ENCODE data around the gene GNAT2. TPM values are rescaled to one million over a fixed set of nuclear protein-coding genes. Genes with fewer than 3 reads are reported as not detected.
A peak's percentile ranks its signal among the peaks of the same experiment; 100 is the strongest.

Gene GNAT2
- total RNA-seq, 1 donor from 2014 or later = 0.57 TPM

- TF ChIP-seq, protein P1, sequence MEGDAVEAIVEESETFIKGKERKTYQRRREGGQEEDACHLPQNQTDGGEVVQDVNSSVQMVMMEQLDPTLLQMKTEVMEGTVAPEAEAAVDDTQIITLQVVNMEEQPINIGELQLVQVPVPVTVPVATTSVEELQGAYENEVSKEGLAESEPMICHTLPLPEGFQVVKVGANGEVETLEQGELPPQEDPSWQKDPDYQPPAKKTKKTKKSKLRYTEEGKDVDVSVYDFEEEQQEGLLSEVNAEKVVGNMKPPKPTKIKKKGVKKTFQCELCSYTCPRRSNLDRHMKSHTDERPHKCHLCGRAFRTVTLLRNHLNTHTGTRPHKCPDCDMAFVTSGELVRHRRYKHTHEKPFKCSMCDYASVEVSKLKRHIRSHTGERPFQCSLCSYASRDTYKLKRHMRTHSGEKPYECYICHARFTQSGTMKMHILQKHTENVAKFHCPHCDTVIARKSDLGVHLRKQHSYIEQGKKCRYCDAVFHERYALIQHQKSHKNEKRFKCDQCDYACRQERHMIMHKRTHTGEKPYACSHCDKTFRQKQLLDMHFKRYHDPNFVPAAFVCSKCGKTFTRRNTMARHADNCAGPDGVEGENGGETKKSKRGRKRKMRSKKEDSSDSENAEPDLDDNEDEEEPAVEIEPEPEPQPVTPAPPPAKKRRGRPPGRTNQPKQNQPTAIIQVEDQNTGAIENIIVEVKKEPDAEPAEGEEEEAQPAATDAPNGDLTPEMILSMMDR (IDR thresholded peaks at IDR 0.05; ENCODE audit: unreplicated experiment) = no peak
- Mint-ChIP-seq H3K4me3 (ENCODE audit: low read depth) (no peak overlapping the region), H3K27ac (no peak overlapping the region), H3K4me1 (ENCODE audit: low read depth) (peaks cover 22% of the 10 kb centered on the region), H3K9me3 (ENCODE audit: low read depth) (no peaks in the 10 kb centered on the region), H3K36me3 (ENCODE audit: insufficient read depth) (peaks cover 5% of the 10 kb centered on the region), H3K27me3 (no peaks in the 10 kb centered on the region)
- DNase-seq (ENCODE audit: low spot score, unreplicated experiment) = no peak
Measured at GRCh38 chr1:109570414-109570813, 49.0 kb downstream of the GNAT2 start.

DNA sequence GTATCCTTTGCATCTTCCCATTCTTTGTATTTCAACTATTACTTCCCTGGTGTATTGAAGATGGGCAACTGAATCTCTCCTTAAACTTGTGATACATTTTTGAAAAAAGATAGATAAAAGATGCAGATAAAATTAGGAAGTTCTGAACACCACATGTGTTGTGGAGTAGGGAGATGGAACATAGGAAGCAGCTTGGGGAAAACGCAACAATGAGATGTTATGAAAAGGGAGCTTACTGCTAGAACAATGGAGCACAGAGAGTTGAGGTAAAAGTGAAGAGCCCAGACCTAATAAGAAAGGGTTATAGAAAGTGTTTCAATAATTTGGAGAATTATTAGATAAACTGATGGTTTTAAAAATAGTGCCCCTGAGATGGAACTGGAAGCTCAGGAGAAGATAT lies 50.1 kb downstream of the GNAT2 start:
- Mint-ChIP-seq H3K9me3 (ENCODE audit: low read depth) (no peaks in the 10 kb centered on the region), H3K4me3 (ENCODE audit: low read depth) (no peak overlapping the region), H3K4me1 (ENCODE audit: low read depth) (peaks cover 26% of the 10 kb centered on the region), H3K27ac (no peak overlapping the region), H3K27me3 (no peaks in the 10 kb centered on the region), H3K36me3 (ENCODE audit: insufficient read depth) (no peaks in the 10 kb centered on the region)
- TF ChIP-seq, protein P1 (IDR thresholded peaks at IDR 0.05; ENCODE audit: unreplicated experiment) = no peak
- no peak for DNase-seq (ENCODE audit: low spot score, unreplicated experiment)

DNA sequence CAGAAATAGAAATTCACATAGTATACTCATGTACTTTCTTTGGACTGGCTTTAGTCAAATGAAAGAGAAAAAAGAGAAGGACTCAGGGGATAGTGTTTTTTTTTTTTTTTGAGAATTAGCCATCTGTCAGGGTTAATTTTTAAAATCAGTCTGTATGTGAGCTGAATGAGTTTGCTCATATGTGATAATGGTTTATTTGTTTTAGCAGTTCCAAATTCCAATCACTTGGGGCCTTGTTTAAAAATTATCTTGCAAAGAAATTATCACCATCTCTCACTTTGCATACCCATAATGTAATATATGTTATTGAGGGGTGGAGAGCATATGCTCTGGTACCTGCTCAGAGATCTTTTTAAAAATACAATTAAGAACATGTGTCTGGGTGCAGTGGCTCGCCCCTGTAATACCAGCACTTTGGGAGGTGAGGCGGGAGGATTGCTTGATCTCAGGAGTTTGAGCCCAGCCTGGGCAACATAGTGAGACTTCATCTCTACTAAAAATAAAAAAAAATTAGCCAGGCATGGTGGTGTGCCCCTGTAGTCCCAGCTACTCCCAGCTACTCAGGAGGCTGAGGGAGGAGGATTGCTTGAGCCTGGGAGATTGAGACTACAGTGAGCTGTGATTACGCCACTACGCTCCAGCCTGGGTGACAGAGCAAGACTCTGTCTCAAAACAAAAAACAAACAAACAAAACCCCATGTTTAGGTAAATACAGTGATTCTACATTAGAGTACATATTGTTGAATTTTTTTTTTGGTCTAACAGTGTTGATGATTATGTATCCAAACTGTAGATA lies 51.3 kb downstream of the GNAT2 start:
- TF ChIP-seq, protein P1 (IDR thresholded peaks at IDR 0.05; ENCODE audit: unreplicated experiment) = no peak
- H3K4me3 Mint-ChIP-seq (ENCODE audit: low read depth) = no peak overlapping the region
- peaks cover 32% of the 10 kb centered on the region for H3K4me1 Mint-ChIP-seq (ENCODE audit: low read depth)
- DNase-seq (ENCODE audit: low spot score, unreplicated experiment) = no peak
- peak overlapping the region; percentile 78 for H3K27ac Mint-ChIP-seq
- H3K27me3 Mint-ChIP-seq = no peaks in the 10 kb centered on the region
- no peaks in the 10 kb centered on the region for H3K9me3 Mint-ChIP-seq (ENCODE audit: low read depth)
- no peaks in the 10 kb centered on the region for H3K36me3 Mint-ChIP-seq (ENCODE audit: insufficient read depth)

GRCh38 chr1:109566982-109567381 lies 52.4 kb downstream of the GNAT2 start:
- Mint-ChIP-seq H3K4me3 (ENCODE audit: low read depth) (no peak overlapping the region), H3K27me3 (no peaks in the 10 kb centered on the region), H3K27ac (peak overlapping the region; percentile 46), H3K36me3 (ENCODE audit: insufficient read depth) (no peaks in the 10 kb centered on the region), H3K4me1 (ENCODE audit: low read depth) (peaks cover 37% of the 10 kb centered on the region), H3K9me3 (ENCODE audit: low read depth) (no peaks in the 10 kb centered on the region)
- DNase-seq (ENCODE audit: low spot score, unreplicated experiment) = no peak
- TF ChIP-seq, protein P1 (IDR thresholded peaks at IDR 0.05; ENCODE audit: unreplicated experiment) = no peak

GRCh38 chr1:109565241-109565640 lies 54.2 kb downstream of the GNAT2 start:
- Mint-ChIP-seq H3K4me3 (ENCODE audit: low read depth) (no peak overlapping the region), H3K9me3 (ENCODE audit: low read depth) (no peaks in the 10 kb centered on the region), H3K4me1 (ENCODE audit: low read depth) (peaks cover 47% of the 10 kb centered on the region), H3K27me3 (no peaks in the 10 kb centered on the region), H3K27ac (peak overlapping the region; percentile 39), H3K36me3 (ENCODE audit: insufficient read depth) (no peaks in the 10 kb centered on the region)
- TF ChIP-seq, protein P1 (IDR thresholded peaks at IDR 0.05; ENCODE audit: unreplicated experiment) = no peak
- no peak for DNase-seq (ENCODE audit: low spot score, unreplicated experiment)
